A549 (cell line): ENCODE data around the gene GJB5. TPM values are rescaled to one million over a fixed set of nuclear protein-coding genes. Genes with fewer than 3 reads are reported as not detected.

Experiments
- ATAC-seq, 2 experiments: fragments of 200-7000 bp in 1 of 2; fragments of >200 bp in 1 of 2; cut with Nextera tagmentation in 1 of 2; cut with Tn5 transposase in 1 of 2; 3 replicates each; pipeline versions ENCODE4 v1.8.0 to v1.9.1; 2018 to 2020; ENCODE audit warnings: mild to moderate bottlenecking in 1 of 2, moderate library complexity in 1 of 2
- CTCF ChIA-PET: fragments of 300-600 bp; sonication (Branson Sonifier 250); formaldehyde crosslinking; extraction: SDS; loops from one replicate; lab custom pipeline; 2021; ENCODE audit warnings: antibody characterized with exemption, inconsistent platforms; lab: Yijun Ruan, JAX
- POLR2A ChIA-PET: fragments of 350-600 bp; formaldehyde crosslinking; extraction: SDS; loops from one replicate; lab custom pipeline; 2021; ENCODE audit warnings: antibody characterized with exemption, inconsistent platforms; lab: Yijun Ruan, JAX
- DNase-seq, 2 experiments: peaks; one replicate each; pipeline versions ENCODE4 v3.0.0 to v3.0.0-alpha.2; 2011 to 2016; ENCODE audit warnings: low read depth in 1 of 2, low spot score in 1 of 2
- FAIRE-seq: peaks from 2 replicates; lab custom pipeline; 2011; peaks lifted over from hg19 to GRCh38; lab: Jason Lieb, UNC
- H3K27ac ChIP-seq, 2 experiments: fragments of >200 bp; sonication (Bioruptor Twin); formaldehyde crosslinking; 3 replicates each; pipeline ENCODE4 v1.5.1; 2016 to 2017
- H3K4me1 ChIP-seq: fragments of >200 bp; sonication (Bioruptor Twin); formaldehyde crosslinking; 3 replicates; pipeline ENCODE4 v1.6.1; 2016
- H3K4me2 ChIP-seq: fragments of >200 bp; sonication (Bioruptor Twin); formaldehyde crosslinking; 3 replicates; pipeline ENCODE4 v1.6.1; 2016
- H3K4me3 ChIP-seq: fragments of >200 bp; sonication (Bioruptor Twin); formaldehyde crosslinking; 3 replicates; pipeline ENCODE4 v1.5.1; 2016
- H3K9me3 ChIP-seq: fragments of >200 bp; sonication (Bioruptor Twin); formaldehyde crosslinking; 3 replicates; pipeline ENCODE4 v1.6.1; 2016
- ATOH8 ChIP-seq: fragments of 250-450 bp; sonication (Bioruptor Pico); IDR thresholded peaks from 2 replicates; pipeline ENCODE4 v1.5.0; 2020; ENCODE audit warnings: low read depth, mild to moderate bottlenecking, moderate library complexity
- BHLHE40 ChIP-seq: IDR thresholded peaks from 2 replicates; pipeline ENCODE4 v1.6.1; 2012; ENCODE audit warnings: low read depth, low read length, inconsistent platforms
- CBX2 ChIP-seq: fragments of 200-600 bp; sonication (generic); IDR thresholded peaks from 2 replicates; pipeline ENCODE4 v1.6.1; 2016; ENCODE audit warnings: low read depth, mild to moderate bottlenecking, borderline replicate concordance
- CEBPB ChIP-seq, 2 experiments: fragments of >200 bp in 1 of 2; sonication (Bioruptor Twin) in 1 of 2; formaldehyde crosslinking in 1 of 2; IDR thresholded peaks; 2 replicates each; pipeline ENCODE4 v1.6.1; 2012 to 2016
- CHD2 ChIP-seq: fragments of 150-350 bp; IDR thresholded peaks from 2 replicates; pipeline ENCODE4 v1.6.1; 2014; ENCODE audit warnings: low read length; ENCODE audit not compliant: partially characterized antibody
- EHF ChIP-seq: fragments of 250-450 bp; sonication (Bioruptor Pico); IDR thresholded peaks from 2 replicates; pipeline ENCODE4 v1.5.0; 2020; ENCODE audit warnings: mild to moderate bottlenecking
- EHMT2 ChIP-seq: fragments of 200-600 bp; sonication (generic); IDR thresholded peaks from 2 replicates; pipeline ENCODE4 v1.6.1; 2016; ENCODE audit warnings: antibody characterized with exemption, low read depth, mild to moderate bottlenecking, moderate library complexity
- EP300 ChIP-seq, 2 experiments: fragments of >200 bp; sonication (Bioruptor Twin); formaldehyde crosslinking; IDR thresholded peaks; 2 replicates in 1 of 2; 3 replicates in 1 of 2; pipeline ENCODE4 v1.6.1; 2016 to 2017
- FOSL2 ChIP-seq, 2 experiments: fragments of 450-650 bp in 1 of 2; fragments of >200 bp in 1 of 2; sonication (Bioruptor Twin) in 1 of 2; formaldehyde crosslinking; IDR thresholded peaks; 2 replicates each; pipeline versions ENCODE4 v1.5.0 to v1.6.1; 2016 to 2020; ENCODE audit warnings: mild to moderate bottlenecking in 1 of 2, moderate library complexity in 1 of 2
- FOXS1 ChIP-seq: fragments of 250-450 bp; sonication (Bioruptor Pico); IDR thresholded peaks from 2 replicates; pipeline ENCODE4 v1.5.0; 2020; ENCODE audit warnings: mild to moderate bottlenecking, moderate library complexity
- HOXA7 ChIP-seq: fragments of 250-450 bp; sonication (Bioruptor Pico); IDR thresholded peaks from 2 replicates; pipeline ENCODE4 v1.5.0; 2020; ENCODE audit warnings: mild to moderate bottlenecking, moderate library complexity
- HOXB13 ChIP-seq: fragments of 250-450 bp; sonication (Bioruptor Pico); IDR thresholded peaks from 2 replicates; pipeline ENCODE4 v1.5.0; 2020; ENCODE audit warnings: low read depth, mild to moderate bottlenecking, moderate library complexity
- HOXB5 ChIP-seq: fragments of 250-450 bp; sonication (Bioruptor Pico); IDR thresholded peaks from 2 replicates; pipeline ENCODE4 v1.5.0; 2020; ENCODE audit warnings: mild to moderate bottlenecking, moderate library complexity
- JUN ChIP-seq, 2 experiments: fragments of >200 bp; sonication (Bioruptor Twin); formaldehyde crosslinking; IDR thresholded peaks; 2 replicates in 1 of 2; 3 replicates in 1 of 2; pipeline ENCODE4 v1.6.1; 2016 to 2017
- KDM1A ChIP-seq: fragments of 200-600 bp; sonication (generic); IDR thresholded peaks from 2 replicates; pipeline ENCODE4 v1.6.1; 2016; ENCODE audit warnings: low read depth, mild to moderate bottlenecking
- KDM5A ChIP-seq: fragments of 200-600 bp; sonication (generic); IDR thresholded peaks from 2 replicates; pipeline ENCODE4 v1.6.1; 2016; ENCODE audit warnings: antibody characterized with exemption, mild to moderate bottlenecking
- MAZ ChIP-seq: fragments of 150-350 bp; IDR thresholded peaks from 2 replicates; pipeline ENCODE4 v1.6.1; 2014; ENCODE audit warnings: antibody characterized with exemption, low read depth, low read length, borderline replicate concordance
- NPAS2 ChIP-seq: fragments of 250-450 bp; sonication (Bioruptor Pico); IDR thresholded peaks from 2 replicates; pipeline ENCODE4 v1.8.0; 2022; ENCODE audit warnings: mild to moderate bottlenecking, moderate library complexity, borderline replicate concordance
- POLR2AphosphoS2 ChIP-seq: conservative IDR thresholded peaks from 2 replicates; pipeline ENCODE4 v1.6.1; 2012; ENCODE audit warnings: low read length, improper control_type of control experiment, inconsistent platforms
- RARB ChIP-seq: fragments of 250-450 bp; sonication (Bioruptor Pico); IDR thresholded peaks from 2 replicates; pipeline ENCODE4 v1.8.0; 2021; ENCODE audit warnings: mild to moderate bottlenecking, moderate library complexity
- REST ChIP-seq: fragments of 200-600 bp; sonication (generic); IDR thresholded peaks from 2 replicates; pipeline ENCODE4 v1.6.1; 2016; ENCODE audit warnings: antibody characterized with exemption, mild to moderate bottlenecking, moderate library complexity
- RFX5 ChIP-seq: fragments of 450-650 bp; IDR thresholded peaks from 2 replicates; pipeline ENCODE4 v1.7.1; 2014; ENCODE audit warnings: antibody characterized with exemption, mild to moderate bottlenecking, moderate library complexity
- RNF2 ChIP-seq: fragments of 200-600 bp; sonication (generic); IDR thresholded peaks from 2 replicates; pipeline ENCODE4 v1.6.1; 2016; ENCODE audit warnings: low read depth, mild to moderate bottlenecking, antibody characterized with exemption, moderate library complexity, borderline replicate concordance
- TFCP2L1 ChIP-seq: fragments of 250-450 bp; sonication (Bioruptor Pico); IDR thresholded peaks from 2 replicates; pipeline ENCODE4 v1.5.0; 2021; ENCODE audit warnings: mild to moderate bottlenecking
- TP53 ChIP-seq: fragments of 250-450 bp; sonication (Bioruptor Pico); IDR thresholded peaks from 2 replicates; pipeline ENCODE4 v1.5.0; 2021; ENCODE audit warnings: mild to moderate bottlenecking, moderate library complexity
- ZFP36 ChIP-seq: fragments of 450-650 bp; IDR thresholded peaks from 2 replicates; pipeline ENCODE4 v1.6.1; 2014; ENCODE audit warnings: borderline replicate concordance; ENCODE audit not compliant: partially characterized antibody
- WGBS: methylation state at CpG from one replicate; pipeline ENCODE4 v1.1.6; 2017; ENCODE audit errors: missing lambda C conversion rate; 5-methylcytosine and 5-hydroxymethylcytosine counted together
- polyA plus RNA-seq, 4 experiments: library from polyadenylated mRNA; depleted of rRNA in 3 of 4; stranded (reverse); fragments of >200 nt; fragmentation: RNase III in 1 of 4; extraction: RNeasy Plus Mini Kit Qiagen cat#74134 plus additional on column Dnase treatment in 1 of 4; gene quantifications; 2 replicates in 3 of 4; 3 replicates in 1 of 4; pipeline ENCODE4 v1.2.3, GENCODE V29; 2011 to 2017
- TF ChIP-seq, protein P1 (sequence below): IDR thresholded peaks from 2 replicates; pipeline ENCODE4 v1.6.1; 2012; ENCODE audit warnings: low read depth, borderline replicate concordance
- TF ChIP-seq, protein P2 (sequence below): fragments of >200 bp; sonication (Bioruptor Twin); formaldehyde crosslinking; IDR thresholded peaks from 2 replicates; pipeline ENCODE4 v1.6.1; 2016

The GJB5 gene
- polyA plus RNA-seq, 2 of the 4 experiments (the other 2 are of a cell fraction) = 0.15 to 0.16 TPM

GRCh38 chr1:34779526-34779925 is 24.7 kb downstream of the GJB5 start (continued):
- TF ChIP-seq, protein P1, sequence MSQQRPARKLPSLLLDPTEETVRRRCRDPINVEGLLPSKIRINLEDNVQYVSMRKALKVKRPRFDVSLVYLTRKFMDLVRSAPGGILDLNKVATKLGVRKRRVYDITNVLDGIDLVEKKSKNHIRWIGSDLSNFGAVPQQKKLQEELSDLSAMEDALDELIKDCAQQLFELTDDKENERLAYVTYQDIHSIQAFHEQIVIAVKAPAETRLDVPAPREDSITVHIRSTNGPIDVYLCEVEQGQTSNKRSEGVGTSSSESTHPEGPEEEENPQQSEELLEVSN = no peak
- TF ChIP-seq CHD2 (no peak), REST (no peak), ZFP36 (no peak)

DNA sequence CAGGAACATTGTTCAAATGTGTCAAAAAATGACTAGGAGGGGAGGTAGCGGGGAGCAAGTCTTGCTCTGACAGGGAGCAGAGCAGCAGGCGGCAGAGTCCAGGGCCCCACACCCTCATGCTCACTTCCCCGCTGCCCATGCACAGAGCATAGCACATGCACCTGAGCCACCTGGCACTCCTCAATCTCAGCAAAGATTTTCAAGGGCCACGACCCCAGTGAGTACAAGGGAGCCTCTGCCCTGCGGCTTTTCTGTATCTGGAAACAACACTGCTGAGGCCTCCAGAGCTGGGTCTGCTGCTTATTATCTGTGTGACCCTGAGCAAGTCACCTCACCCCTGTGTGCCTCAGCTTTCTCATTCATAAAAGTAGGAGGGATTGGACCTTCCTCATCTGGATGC is 25.1 kb downstream of the GJB5 start:
- no peak for FAIRE-seq
- Histone ChIP-seq H3K4me3 (no peak overlapping the region), H3K9me3 (no peaks in the 10 kb centered on the region), H3K27ac (no peak overlapping the region; a peak in 1 of 6 replicates), H3K4me2 (no peak overlapping the region)
- no peak for ATAC-seq
- WGBS = 93% methylated on average over 5 of the region's 5 CpGs
- TF ChIP-seq MAZ = no peak
- no peak for TF ChIP-seq HOXB5 (CRISPR knock-in tag)
- no peak for TF ChIP-seq HOXA7 (CRISPR knock-in tag)
- TF ChIP-seq EHF (CRISPR knock-in tag) = no peak
- no peak for TF ChIP-seq EP300 (IDR thresholded peaks at IDR 0.05)
- TF ChIP-seq KDM1A = no peak
- TF ChIP-seq, protein P2, sequence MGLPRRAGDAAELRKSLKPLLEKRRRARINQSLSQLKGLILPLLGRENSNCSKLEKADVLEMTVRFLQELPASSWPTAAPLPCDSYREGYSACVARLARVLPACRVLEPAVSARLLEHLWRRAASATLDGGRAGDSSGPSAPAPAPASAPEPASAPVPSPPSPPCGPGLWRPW = no peak
- no peak for TF ChIP-seq TFCP2L1 (CRISPR knock-in tag)
- no peak for TF ChIP-seq CEBPB (IDR thresholded peaks at IDR 0.05)
- TF ChIP-seq, all 56 proteins: peak for 0
- no peak for DNase-seq
- H3K4me1 ChIP-seq = peaks cover 9% of the 10 kb centered on the region; the same call in 1 of the 3 replicates
- ChIA-PET POLR2A (no interaction called here), CTCF (interaction anchor here (0.7 to 1.1 kb wide), 2 partner anchors 9 to 15 kb away, joined by 3 read pairs; no protein-coding TSS in a partner anchor)

DNA sequence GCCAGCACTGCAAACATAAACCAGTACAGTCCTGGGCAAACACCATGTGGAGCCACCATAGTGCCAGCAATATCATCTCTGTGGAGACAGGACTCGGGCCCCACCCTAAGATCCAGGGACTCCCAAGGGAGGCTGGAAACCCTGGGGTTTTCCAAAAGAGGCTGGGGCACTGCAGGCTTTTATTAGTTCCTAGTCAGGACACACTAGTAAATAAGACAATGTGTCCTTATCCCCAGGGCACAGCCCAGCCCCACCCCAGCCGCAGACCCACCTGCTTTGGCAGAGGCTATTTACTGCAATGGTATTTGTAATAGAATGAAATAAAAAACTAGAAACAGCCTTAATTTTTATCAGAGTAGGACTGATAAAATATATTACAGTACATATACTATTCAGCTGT is 25.7 kb downstream of the GJB5 start:
- no peaks in the 10 kb centered on the region for H3K9me3 ChIP-seq
- 69% methylated on average over 2 of the region's 2 CpGs for WGBS
- FAIRE-seq (no peak), ATAC-seq (no peak), DNase-seq (no peak)
- TF ChIP-seq RNF2 (no peak), FOSL2 (IDR thresholded peaks at IDR 0.05) (no peak), FOSL2 (CRISPR knock-in tag; IDR thresholded peaks at IDR 0.05) (no peak), BHLHE40 (no peak), CBX2 (no peak), RARB (CRISPR knock-in tag) (no peak), JUN (IDR thresholded peaks at IDR 0.05) (no peak), NPAS2 (CRISPR knock-in tag) (no peak), TP53 (CRISPR knock-in tag) (no peak), ZFP36 (no peak), FOXS1 (CRISPR knock-in tag) (no peak), RFX5 (no peak), EHMT2 (no peak), KDM1A (no peak), KDM5A (no peak), HOXB13 (CRISPR knock-in tag) (no peak), POLR2AphosphoS2 (no peak), ATOH8 (CRISPR knock-in tag) (no peak)
- H3K4me2 ChIP-seq = peak overlapping the region; percentile 91
- ChIA-PET CTCF (interaction anchor here (0.7 kb wide), 1 partner anchor 80 kb away, joined by 4 read pairs; no protein-coding TSS in a partner anchor), POLR2A (interaction anchor here (0.7 kb wide), 1 partner anchor 79 kb away, joined by 3 read pairs; the partner anchor contains the start of gene SMIM12)
- no peak overlapping the region for H3K4me3 ChIP-seq
- peaks cover 9% of the 10 kb centered on the region; the same call in 1 of the 3 replicates for H3K4me1 ChIP-seq
- H3K27ac ChIP-seq = no peak overlapping the region; a peak in 1 of 6 replicates
